H1 (cell line): ENCODE data around the gene RHBDF2. TPM values are rescaled to one million over a fixed set of nuclear protein-coding genes. Genes with fewer than 3 reads are reported as not detected.

Experiments used
- CBX5 ChIP-seq: fragments of 300-800, 300-1000 bp; sonication (generic); IDR thresholded peaks from 2 replicates; pipeline ENCODE4 v1.7.1; 2016; ENCODE audit warnings: antibody characterized with exemption, low read length, low read depth
- CTCF ChIP-seq, 3 experiments: IDR thresholded peaks; 1 replicate in 2 of 3; 2 replicates in 1 of 3; pipeline versions ENCODE4 v1.5.1 to v1.6.1; 2011; ENCODE audit warnings: low read length in 3 of 3, mild to moderate bottlenecking in 3 of 3, inconsistent platforms in 2 of 3, low read depth in 1 of 3, moderate library complexity in 1 of 3; ENCODE audit not compliant: insufficient read depth in 1 of 3; ENCODE audit errors: control extremely low read depth in 1 of 3
- TEAD4 ChIP-seq: IDR thresholded peaks from 2 replicates; pipeline ENCODE4 v1.6.1; 2012; ENCODE audit warnings: low read depth, low read length, inconsistent platforms, mixed read lengths
- polyA plus RNA-seq, 7 experiments: library from polyadenylated mRNA; depleted of rRNA in 3 of 7; stranded (reverse) in 5 of 7; unstranded in 2 of 7; fragments of >200 nt in 5 of 7; fragments of 200-250 nt in 2 of 7; gene quantifications; 1 replicate in 5 of 7; 2 replicates in 1 of 7; 4 replicates in 1 of 7; pipeline versions ENCODE4 v1.2.1 to v1.2.3, GENCODE V29; 2011 to 2013; ENCODE audit warnings: missing spikeins in 2 of 7, mixed read lengths in 2 of 7
- total RNA-seq: library from RNA; stranded (reverse); fragmentation: NEBNext Ultra II Directional; extraction: Animal tissue kit (Norgen Biotek cat#: 25700); gene quantifications from 2 replicates; pipeline ENCODE4 v1.2.1, GENCODE V29; 2021

The RHBDF2 gene
- total and polyA plus RNA-seq, 2 of the 8 experiments (the other 6 are each of a cell fraction or from before 2014, with no cell fraction given) = 21.2 to 25.9 TPM

- TF ChIP-seq CTCF (IDR thresholded peaks at IDR 0.05; ENCODE audit: control extremely low read depth in 1 of 3, insufficient read depth in 1 of 3, low read depth in 1 of 3, low read length in 3 of 3) = no peak
- TF ChIP-seq CBX5 = no peak
- no peak for TF ChIP-seq TEAD4
Measured at GRCh38 chr17:76480632-76481031, 20.6 kb downstream of the RHBDF2 start (continued).
